Upper lobe of right lung (tissue), 1 donor: Measurements from ENCODE around the gene G6PC3. TPM values are rescaled to one million over a fixed set of nuclear protein-coding genes. Genes with fewer than 3 reads are reported as not detected.

ENCODE experiments used
- ATAC-seq: fragments of 200-7000 bp; cut with Tn5 transposase; one replicate; pipeline ENCODE4 v1.9.1; 2020; ENCODE audit warnings: mild to moderate bottlenecking, moderate library complexity
- DNase-seq: peaks from one replicate; pipeline ENCODE4 v3.0.0-alpha.2; 2020
- H3K27ac ChIP-seq: fragments of 200-600 bp; one replicate; pipeline ENCODE4 v1.8.0; 2022
- H3K27me3 ChIP-seq: fragments of 200-600 bp; one replicate; pipeline ENCODE4 v1.8.0; 2022; ENCODE audit warnings: mild to moderate bottlenecking
- H3K36me3 ChIP-seq: fragments of 200-600 bp; one replicate; pipeline ENCODE4 v1.8.0; 2022
- H3K4me1 ChIP-seq: fragments of 200-600 bp; one replicate; pipeline ENCODE4 v1.8.0; 2022
- H3K4me3 ChIP-seq: fragments of 200-600 bp; one replicate; pipeline ENCODE4 v1.8.0; 2022; ENCODE audit warnings: mild to moderate bottlenecking
- H3K9me3 ChIP-seq: fragments of 200-600 bp; one replicate; pipeline ENCODE4 v1.8.0; 2022
- CTCF ChIP-seq: fragments of 200-600 bp; IDR thresholded peaks from one replicate; pipeline ENCODE4 v1.8.0; 2022; ENCODE audit warnings: antibody characterized with exemption
- intact Hi-C: fragments of 100-400 bp; cut with DNase I; formaldehyde crosslinking; loops from one replicate; pipeline ENCODE4 v1.11.0; 2022
- total RNA-seq: library from RNA; stranded (reverse); fragmentation: NEBNext Ultra II Directional; extraction: Animal tissue kit (Norgen Biotek cat#: 25700); gene quantifications from one replicate; pipeline ENCODE4 v1.2.1, GENCODE V29; 2021
- donor health status: DM: no; HTN: yes; CAD: no; lungs with severe emphysema.

Gene G6PC3
- total RNA-seq, 1 donor from 2014 or later: 39.7 TPM

GRCh38 chr17:44112284-44113280 lies 42.0 kb downstream of the G6PC3 start:
- no peaks in the 10 kb centered on the region for H3K9me3 ChIP-seq
- intact Hi-C loops: no loop called here
- peaks cover 49% of the 10 kb centered on the region for H3K4me1 ChIP-seq
- no peak for TF ChIP-seq CTCF
- no peaks in the 10 kb centered on the region for H3K27me3 ChIP-seq
- no peak overlapping the region for H3K27ac ChIP-seq
- peaks cover 30% of the 10 kb centered on the region for H3K36me3 ChIP-seq
- no peak for DNase-seq
- no peak for ATAC-seq
- H3K4me3 ChIP-seq: no peak overlapping the region

GRCh38 chr17:44113382-44113781 lies 42.8 kb downstream of the G6PC3 start:
- ATAC-seq (no peak), DNase-seq (no peak)
- no peaks in the 10 kb centered on the region for H3K27me3 ChIP-seq
- peaks cover 30% of the 10 kb centered on the region for H3K36me3 ChIP-seq
- peaks cover 41% of the 10 kb centered on the region for H3K4me1 ChIP-seq
- TF ChIP-seq CTCF: no peak
- intact Hi-C loops: no loop called here
- no peak overlapping the region for H3K4me3 ChIP-seq
- no peak overlapping the region for H3K27ac ChIP-seq
- no peaks in the 10 kb centered on the region for H3K9me3 ChIP-seq

- Histone ChIP-seq H3K27ac (no peak overlapping the region), H3K4me1 (peaks cover 40% of the 10 kb centered on the region)
- ATAC-seq: no peak
Observed at GRCh38 chr17:44113868-44114840, 43.6 kb downstream of the G6PC3 start.

GRCh38 chr17:44115585-44116415 lies 45.3 kb downstream of the G6PC3 start:
- DNase-seq: no peak
- Histone ChIP-seq H3K27me3 (no peaks in the 10 kb centered on the region), H3K4me1 (peaks cover 30% of the 10 kb centered on the region), H3K4me3 (no peak overlapping the region), H3K9me3 (no peaks in the 10 kb centered on the region), H3K27ac (no peak overlapping the region), H3K36me3 (peaks cover 30% of the 10 kb centered on the region)
- ATAC-seq: no peak
- intact Hi-C loops: no loop called here
- TF ChIP-seq CTCF: peak; percentile 67

More at GRCh38 chr17:44113868-44114840, 43.6 kb downstream of the G6PC3 start:
- Histone ChIP-seq H3K27me3 (no peaks in the 10 kb centered on the region), H3K36me3 (peaks cover 30% of the 10 kb centered on the region), H3K4me3 (no peak overlapping the region), H3K9me3 (no peaks in the 10 kb centered on the region)
- no peak for TF ChIP-seq CTCF
- DNase-seq: no peak
- intact Hi-C loops: no loop called here

- no peak overlapping the region for H3K4me3 ChIP-seq
- DNase-seq: no peak
- H3K36me3 ChIP-seq: peaks cover 30% of the 10 kb centered on the region
- intact Hi-C loops: no loop called here
- no peaks in the 10 kb centered on the region for H3K9me3 ChIP-seq
- no peak for ATAC-seq
- TF ChIP-seq CTCF: no peak
- peaks cover 25% of the 10 kb centered on the region for H3K4me1 ChIP-seq
- no peaks in the 10 kb centered on the region for H3K27me3 ChIP-seq
- H3K27ac ChIP-seq: no peak overlapping the region
Observed at GRCh38 chr17:44117351-44117750, 46.8 kb downstream of the G6PC3 start.
